Stimulated activated CD8-positive, alpha-beta memory T cell treated with anti-CD3 and anti-CD28 coated beads, Interleukin-2, amount 100 ng/mL, for 1 hour (primary cell): Measurements from ENCODE around the gene UBE2O.

Experiments used
- DNase-seq, 2 donors: peaks; one replicate each; pipeline ENCODE4 v3.0.0-alpha.2; 2020; ENCODE audit warnings: low read depth in 2 of 2

Gene UBE2O

GRCh38 chr17:76439314-76439928 is 13.5 kb downstream of the UBE2O start:
- no peak for DNase-seq

DNA sequence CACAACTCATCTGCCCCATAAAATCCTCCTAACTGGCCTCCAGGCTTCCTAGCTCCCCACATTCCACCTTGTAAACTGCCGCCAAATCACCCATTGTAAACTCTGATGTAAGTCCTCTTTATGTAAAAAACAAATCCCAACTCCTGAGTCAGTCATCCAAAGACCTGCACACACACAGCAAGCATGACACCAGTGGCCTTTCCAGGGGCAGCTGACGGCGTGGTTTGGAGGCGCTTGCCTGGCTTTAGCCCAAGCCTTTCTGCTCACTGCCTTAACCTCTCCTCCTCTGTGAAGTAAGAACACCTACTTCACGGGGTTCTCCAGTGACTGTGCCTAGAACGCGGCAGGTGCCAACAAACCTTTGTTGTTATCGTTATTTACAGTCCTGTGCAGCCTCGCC is 14.0 kb downstream of the UBE2O start:
- DNase-seq = no peak

- no peak for DNase-seq
These were observed 15.2 kb downstream of the UBE2O start for GRCh38 chr17:76437467-76438402.

- DNase-seq = no peak
These were observed 17.2 kb downstream of the UBE2O start for GRCh38 chr17:76435751-76436150.

GRCh38 chr17:76434870-76435269 is 18.1 kb downstream of the UBE2O start:
- no peak for DNase-seq

DNA sequence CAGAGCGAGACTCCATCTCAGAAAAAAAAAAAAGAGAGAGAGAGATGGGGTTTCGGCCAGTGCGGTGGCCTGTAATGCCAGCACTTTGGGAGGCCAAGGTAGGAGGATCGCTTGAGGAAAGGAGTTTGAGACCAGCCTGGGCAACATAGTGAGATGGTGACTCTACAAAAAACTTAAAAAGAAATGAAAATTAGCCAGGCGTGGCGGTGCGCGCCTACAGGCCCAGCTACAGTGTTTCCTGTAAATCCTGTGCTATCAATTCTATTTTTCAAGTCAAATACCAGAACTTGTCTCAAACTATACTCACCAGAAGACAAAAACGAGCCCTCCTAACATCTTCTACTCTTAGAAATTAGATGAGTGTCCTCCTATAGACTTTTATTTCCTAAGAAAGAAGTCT is 19.3 kb downstream of the UBE2O start:
- no peak for DNase-seq

- no peak for DNase-seq
These were observed 20.1 kb downstream of the UBE2O start for GRCh38 chr17:76432712-76433336.

GRCh38 chr17:76432004-76432403 is 20.9 kb downstream of the UBE2O start:
- DNase-seq = no peak

DNA sequence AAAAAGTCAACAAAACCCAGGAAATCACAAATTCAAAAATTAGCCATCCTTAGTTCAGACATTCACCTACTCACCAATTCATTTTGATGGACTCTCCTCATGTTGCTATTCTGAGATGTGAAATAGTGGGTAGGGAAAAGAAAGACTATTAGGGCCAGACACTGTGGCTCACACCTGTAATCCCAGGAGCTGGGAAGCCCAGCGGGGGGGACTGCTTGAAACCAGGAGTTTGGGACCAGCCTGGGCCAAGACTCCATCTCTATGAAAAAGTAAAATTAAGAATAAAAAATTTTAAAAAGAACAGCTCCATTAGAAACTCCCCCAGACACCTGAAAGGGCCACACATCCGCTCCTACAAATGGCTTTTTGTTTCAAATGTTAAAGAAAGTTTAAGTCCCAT is 21.4 kb downstream of the UBE2O start:
- DNase-seq = no peak

- no peak for DNase-seq
These were observed 24.4 kb downstream of the UBE2O start for GRCh38 chr17:76428511-76428910.

DNA sequence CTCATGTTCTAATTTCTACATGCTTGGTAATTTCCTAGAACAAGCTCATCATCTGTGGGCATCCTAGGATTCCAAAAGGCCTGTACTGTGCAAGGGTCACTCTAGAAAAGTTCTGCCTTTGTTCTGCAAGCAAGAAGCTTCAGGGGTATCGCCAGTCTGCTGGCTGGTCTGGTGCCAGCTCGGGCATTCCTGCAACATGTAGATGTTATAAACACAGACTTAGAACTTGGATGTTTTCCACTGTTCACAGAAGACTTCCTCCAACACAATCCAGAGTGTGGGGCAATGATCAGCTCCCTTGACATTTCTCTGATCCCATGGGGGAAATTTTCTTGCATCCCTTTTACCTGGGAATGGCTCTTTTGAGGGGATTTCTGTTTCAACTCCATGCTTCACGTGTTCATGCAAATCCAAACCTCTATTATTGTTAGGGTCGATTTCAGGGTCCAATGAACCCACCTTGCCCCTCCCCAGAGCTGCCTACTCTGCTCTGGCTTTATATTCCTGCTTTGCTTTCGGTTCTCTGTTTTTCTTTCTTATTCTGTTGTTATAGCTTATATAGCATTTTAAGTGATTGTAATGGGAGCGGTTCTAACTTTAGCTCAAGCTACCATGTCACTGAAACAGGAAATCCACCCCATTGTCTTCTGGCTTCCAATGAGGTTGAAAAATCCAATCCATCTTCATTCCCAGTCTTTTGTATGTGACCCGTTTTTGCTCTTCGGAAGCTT is 25.3 kb downstream of the UBE2O start:
- no peak for DNase-seq

- DNase-seq = no peak
These were observed 26.1 kb downstream of the UBE2O start for GRCh38 chr17:76426853-76427252.

DNA sequence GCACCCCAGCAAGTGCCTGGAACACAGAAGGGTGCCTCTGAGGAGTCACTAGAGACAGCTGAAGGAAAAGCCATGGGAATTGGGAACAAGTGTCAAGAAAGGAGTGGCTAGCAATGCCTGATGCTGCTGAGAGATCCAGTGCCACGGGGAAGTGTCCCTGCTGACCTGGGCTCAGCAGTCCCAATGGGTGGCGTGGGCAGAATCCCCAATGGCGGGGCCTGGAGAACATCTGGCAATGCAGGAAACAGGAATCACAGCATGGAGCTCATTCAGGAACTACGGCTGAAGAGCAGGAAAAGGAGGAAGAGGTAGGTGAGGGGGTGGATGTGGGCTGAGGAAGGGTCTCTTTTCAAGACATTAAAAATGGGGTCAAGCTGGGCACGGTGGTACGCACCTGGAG is 30.1 kb downstream of the UBE2O start:
- DNase-seq = no peak

DNA sequence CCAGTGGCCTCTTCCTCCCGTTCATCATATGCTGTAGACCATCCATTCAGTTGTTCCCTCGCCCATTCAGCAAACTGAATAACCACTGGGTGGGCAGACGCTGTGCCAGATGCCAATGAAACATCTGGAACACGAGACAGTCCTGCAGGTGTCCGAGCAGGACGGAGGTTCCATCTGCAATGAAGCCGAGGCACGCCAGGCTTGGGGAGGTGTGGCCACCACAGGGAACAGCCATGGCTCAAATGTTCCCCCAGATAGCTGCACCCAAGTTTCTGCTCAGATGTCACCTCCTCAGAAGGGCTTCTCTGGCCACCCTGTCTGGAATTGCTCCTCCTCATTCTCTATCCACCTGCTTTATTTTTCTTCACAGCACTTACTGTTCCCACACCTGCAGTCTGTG is 30.5 kb downstream of the UBE2O start:
- DNase-seq = no peak

GRCh38 chr17:76421044-76421407 is 31.9 kb downstream of the UBE2O start:
- DNase-seq = no peak

- DNase-seq = no peak
These were observed 32.5 kb downstream of the UBE2O start for GRCh38 chr17:76420356-76421043.

GRCh38 chr17:76419576-76420260 is 33.2 kb downstream of the UBE2O start:
- DNase-seq = no peak

- DNase-seq = no peak
These were observed 35.3 kb downstream of the UBE2O start for GRCh38 chr17:76417499-76418143.

DNA sequence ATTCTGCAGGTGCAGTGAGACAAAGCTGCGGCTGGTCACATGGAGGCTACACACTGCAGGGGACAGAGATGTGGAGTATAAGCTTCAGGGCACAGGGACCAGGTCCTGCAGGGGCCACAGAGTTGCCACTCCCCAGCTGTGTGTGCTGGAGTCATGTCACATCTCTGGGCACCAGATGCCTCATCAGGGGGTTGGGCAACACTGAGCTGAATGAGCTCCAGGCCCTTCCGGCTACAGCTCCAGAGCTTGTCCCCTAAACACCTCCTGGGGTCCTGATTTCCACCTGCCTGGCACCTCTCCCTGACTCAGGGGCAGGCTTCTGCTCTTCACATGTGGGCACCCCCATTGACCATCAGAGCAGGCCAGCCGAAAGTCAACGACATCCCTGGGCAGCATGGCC is 36.1 kb downstream of the UBE2O start:
- DNase-seq = no peak

GRCh38 chr17:76416457-76416856 is 36.5 kb downstream of the UBE2O start:
- DNase-seq = no peak

DNA sequence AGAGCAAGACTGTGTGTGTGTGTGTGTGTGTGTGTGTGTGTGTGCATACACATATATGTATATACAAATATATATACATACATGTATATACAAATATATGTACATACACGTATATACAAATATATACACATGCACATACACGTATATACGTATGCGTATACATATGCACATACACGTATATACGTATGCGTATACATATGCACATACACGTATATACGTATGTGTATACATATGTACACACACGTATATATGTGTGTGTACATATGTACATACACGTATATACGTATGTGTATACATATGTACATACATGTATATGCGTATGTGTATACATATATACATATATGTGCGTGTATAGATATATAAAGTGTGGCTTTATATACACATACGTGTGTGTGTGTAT is 37.2 kb downstream of the UBE2O start:
- no peak for DNase-seq
